ENCODE results near the gene HDC.

DNA sequence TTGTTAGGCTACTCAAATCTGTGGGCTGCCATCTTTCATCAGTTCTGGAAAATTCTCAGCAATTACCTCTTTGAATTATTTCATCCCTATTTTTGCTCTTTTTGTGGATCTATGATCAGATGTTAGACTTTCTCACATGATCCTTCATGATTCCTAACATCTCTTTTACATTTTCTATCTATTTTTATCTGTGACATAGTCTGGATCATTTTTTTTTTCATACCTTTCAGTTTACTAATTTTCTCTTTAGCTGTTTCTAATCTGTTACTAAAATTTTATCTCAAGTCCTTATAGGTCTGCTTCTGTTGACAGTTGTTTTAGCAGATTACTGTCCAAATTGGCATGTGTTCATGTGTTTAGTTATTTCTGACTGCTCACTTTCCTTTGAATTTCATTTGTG, 42.3 kb upstream of the HDC start:
- TF ChIP-seq EZH2 (IDR thresholded peaks at IDR 0.05; ENCODE audit: borderline replicate concordance, low read depth, low read length, severe bottlenecking) (no peak), CTCF (IDR thresholded peaks at IDR 0.05; ENCODE audit: borderline replicate concordance, extremely low read depth, low read length, poor library complexity, severe bottlenecking) (no peak)
